Hepatocyte (in vitro differentiated cells): ENCODE measurements around the gene KRT7.

Source experiments
- EZH2 ChIP-seq: fragments of 200-600 bp; sonication (generic); IDR thresholded peaks from 2 replicates; pipeline ENCODE4 v1.6.1; 2016; ENCODE audit warnings: antibody characterized with exemption, mild to moderate bottlenecking, borderline replicate concordance
- EZH2phosphoT487 ChIP-seq: fragments of 200-600 bp; sonication (generic); IDR thresholded peaks from one replicate; pipeline ENCODE4 v1.6.1; 2018; ENCODE audit warnings: antibody characterized with exemption, mild to moderate bottlenecking, low read depth, moderate library complexity; ENCODE audit not compliant: unreplicated experiment, severe bottlenecking
- TF ChIP-seq, protein P1 (sequence below): fragments of 200-600 bp; sonication (generic); IDR thresholded peaks from 2 replicates; pipeline ENCODE4 v1.5.1; 2016; ENCODE audit warnings: antibody characterized with exemption, mild to moderate bottlenecking; ENCODE audit not compliant: poor library complexity

DNA sequence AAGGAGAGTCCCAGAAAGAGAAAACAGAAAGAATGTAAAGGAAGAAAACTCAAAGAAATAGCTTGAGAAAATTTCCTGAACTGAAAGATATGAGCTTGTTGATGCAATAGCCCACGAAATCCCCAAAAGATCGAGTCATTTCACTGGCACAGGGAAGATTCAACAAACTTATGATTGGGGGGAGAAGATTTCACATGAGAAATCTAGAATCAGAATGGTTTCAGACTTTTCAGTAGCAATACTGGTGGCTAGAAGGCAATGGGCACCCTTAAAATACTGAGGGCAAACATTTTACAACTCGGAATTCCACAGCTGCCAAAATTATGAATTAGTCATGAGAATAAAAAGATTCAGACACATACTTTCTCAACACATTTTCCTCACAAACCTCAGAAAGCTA lies 8.9 kb upstream of the KRT7 start:
- TF ChIP-seq, protein P1, sequence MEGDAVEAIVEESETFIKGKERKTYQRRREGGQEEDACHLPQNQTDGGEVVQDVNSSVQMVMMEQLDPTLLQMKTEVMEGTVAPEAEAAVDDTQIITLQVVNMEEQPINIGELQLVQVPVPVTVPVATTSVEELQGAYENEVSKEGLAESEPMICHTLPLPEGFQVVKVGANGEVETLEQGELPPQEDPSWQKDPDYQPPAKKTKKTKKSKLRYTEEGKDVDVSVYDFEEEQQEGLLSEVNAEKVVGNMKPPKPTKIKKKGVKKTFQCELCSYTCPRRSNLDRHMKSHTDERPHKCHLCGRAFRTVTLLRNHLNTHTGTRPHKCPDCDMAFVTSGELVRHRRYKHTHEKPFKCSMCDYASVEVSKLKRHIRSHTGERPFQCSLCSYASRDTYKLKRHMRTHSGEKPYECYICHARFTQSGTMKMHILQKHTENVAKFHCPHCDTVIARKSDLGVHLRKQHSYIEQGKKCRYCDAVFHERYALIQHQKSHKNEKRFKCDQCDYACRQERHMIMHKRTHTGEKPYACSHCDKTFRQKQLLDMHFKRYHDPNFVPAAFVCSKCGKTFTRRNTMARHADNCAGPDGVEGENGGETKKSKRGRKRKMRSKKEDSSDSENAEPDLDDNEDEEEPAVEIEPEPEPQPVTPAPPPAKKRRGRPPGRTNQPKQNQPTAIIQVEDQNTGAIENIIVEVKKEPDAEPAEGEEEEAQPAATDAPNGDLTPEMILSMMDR, result no peak
- TF ChIP-seq EZH2 (no peak), EZH2phosphoT487 (no peak)
